IPS-NIHi7 (cell line): ENCODE results near the gene SBF2.
"Not testable (repeated sequence)": the region's sequence is repeated elsewhere in the genome, so short reads cannot be mapped to it uniquely, and the experiment has no call there.

Source experiments
- DNase-seq: peaks from one replicate; pipeline ENCODE4 v3.0.0; 2012; ENCODE audit warnings: mixed read lengths; ENCODE audit errors: extremely low spot score

Gene SBF2

DNA sequence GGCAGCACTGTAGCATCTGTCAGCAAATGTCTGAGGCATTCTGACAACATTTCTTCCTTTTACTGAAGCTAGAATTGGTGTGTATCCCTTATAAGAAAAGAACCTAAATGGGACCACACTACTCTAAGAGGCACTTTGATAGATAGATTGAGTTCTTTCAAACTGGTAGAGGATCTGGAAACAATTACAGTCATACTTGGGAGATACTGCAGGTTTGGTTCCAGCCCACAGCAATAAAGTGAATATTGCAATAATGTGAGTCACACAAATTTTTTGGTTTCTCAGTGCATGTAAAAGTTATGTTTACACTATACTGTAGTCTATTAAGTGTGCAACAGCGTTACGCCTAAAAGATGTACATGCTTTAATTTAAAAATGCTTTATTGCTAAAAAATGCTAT, 96.9 kb downstream of the SBF2 start:
- DNase-seq, result no peak

DNA sequence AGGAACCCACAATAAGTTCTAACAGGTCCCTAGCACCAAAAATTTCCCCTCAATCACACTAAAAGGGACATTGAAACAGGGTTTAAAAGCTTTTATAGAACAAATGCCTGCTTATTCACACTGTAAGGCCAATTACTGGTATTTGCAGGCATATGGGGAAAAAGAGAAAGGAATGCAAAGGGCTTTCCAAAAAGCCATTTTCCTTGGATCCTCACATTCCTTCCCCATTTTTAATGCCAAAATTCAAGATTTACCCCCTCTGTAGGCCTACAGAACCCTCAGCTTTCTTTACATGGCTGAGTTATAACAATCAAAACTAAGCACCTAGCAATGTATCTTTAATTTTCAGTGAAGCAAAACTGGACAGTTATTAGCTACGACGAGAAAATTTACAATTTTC, 102.0 kb downstream of the SBF2 start:
- DNase-seq, result no peak

DNA sequence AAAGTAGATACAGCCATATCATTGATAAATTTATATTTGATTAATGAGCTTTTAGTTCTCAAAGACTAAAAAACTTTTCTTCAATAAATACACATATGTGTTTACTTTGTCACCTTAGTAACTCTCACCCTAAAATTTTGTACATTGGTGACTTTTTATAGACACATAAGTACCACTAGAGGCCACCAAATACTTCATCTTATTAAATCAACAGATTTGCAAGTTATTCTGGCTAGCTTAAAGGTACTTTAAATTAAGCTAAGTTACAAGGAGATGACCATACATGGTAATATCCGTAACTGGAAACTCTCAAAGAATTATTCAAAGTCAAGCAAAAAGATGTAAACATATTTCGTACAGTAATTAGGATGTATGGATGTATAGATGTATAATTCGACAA, 112.2 kb downstream of the SBF2 start:
- DNase-seq, result no peak

DNA sequence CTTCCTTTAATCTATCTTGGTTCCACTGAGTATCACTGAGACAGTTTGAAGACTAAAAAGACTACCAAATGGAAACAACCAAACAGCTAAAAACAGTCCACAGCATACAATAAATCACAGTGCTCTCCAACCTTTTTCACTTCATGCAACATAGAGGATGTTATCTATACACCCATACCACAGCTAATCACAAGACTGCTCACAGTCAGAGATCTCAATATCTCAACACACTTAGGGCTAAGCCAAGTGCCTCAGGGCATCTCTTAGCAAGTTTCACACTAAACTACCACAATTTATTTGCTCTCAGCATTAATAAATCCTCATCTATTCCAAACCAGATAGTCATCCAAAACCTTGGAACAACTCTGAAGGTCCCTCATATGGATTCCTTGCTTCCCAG, 129.4 kb downstream of the SBF2 start:
- DNase-seq, result no peak

DNA sequence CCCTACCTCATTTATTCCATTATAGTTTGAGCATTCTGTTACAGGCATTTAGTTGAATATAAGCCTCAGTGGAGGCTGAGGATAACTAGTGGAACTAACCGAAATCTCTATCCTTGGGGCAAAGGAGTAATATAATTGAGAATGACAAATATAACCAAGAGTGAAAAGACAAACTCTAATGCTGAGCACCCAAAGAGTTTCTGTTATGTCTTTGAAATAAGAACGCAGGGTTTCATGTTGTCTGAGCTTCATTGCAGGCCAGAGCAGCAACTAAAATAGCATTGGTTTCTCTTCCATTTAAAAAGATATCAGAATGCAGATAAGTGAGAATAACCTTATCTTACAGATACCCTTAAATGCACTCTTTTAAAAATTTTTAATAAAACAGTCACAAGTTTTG, 131.8 kb downstream of the SBF2 start:
- no peak for DNase-seq

DNA sequence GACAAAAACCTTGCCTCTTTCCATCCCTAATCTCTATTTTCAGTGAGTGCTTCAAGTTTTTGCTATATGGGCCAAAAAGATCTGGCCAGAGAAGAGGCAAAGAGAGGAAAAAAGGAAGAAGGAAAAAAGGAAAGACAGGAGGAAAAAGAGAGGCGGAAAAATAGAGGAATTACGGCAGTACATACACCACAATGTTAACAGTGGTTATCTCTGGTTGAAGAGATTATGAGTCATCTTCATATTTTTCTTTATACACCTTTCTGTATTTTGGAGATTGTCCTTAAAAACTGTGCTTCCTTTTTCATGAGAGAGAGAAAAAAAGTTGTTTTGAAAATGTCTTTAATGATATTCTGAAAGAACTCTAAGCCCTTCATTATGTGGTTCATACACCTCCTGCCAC, 133.7 kb downstream of the SBF2 start:
- no peak for DNase-seq

DNA sequence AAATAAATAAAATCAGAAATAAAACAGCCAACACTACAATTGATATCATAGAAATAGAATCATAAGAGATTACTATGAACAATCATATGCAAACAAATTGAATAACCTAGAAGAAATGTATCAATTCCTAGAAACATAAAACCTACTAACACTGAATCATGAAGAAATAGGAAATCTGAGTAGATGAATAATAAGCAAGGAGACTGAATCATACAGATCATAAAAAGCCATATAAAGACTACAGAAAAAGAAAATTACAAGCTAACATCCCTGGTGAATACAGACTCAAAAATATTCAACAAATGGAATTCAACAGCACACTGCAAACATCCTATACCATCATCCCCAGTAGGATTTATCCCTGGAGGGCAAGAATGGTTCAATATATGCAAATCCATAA, 135.6 kb downstream of the SBF2 start:
- no peak for DNase-seq

DNA sequence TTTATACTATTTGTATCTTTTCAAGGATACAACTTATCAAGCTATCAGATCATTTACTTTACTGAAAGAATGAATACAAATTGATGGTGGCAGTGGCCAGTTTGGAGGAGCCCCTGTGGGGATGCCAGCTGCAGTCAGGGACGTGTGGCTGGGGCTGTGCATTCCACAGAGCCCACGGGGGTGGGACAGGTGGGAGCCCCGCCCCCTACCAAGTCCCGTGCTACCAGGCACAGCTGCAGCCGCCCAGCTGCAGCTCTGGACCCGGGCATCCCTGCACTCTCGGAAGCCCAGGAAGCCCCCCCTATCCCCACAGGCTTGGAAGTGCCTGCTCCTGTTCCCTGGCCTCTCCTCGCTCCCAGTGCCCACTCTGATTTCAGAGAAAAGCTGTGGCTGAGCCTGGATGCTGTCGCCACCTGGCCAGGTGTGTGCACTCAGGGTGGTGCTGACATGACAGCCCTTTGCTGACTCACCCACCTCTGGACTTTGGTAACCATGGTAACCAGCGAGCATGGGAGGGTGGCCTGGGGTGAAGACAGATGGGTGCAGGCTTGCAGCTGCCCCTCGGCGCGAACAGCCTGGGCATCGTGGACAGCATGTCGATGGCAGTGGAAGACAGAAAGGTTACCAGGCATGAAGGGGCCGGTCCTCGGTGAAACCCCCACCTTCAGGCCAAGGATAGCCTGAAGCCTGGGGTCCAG, 138.1 kb downstream of the SBF2 start:
- DNase-seq, result peak; percentile 31

DNA sequence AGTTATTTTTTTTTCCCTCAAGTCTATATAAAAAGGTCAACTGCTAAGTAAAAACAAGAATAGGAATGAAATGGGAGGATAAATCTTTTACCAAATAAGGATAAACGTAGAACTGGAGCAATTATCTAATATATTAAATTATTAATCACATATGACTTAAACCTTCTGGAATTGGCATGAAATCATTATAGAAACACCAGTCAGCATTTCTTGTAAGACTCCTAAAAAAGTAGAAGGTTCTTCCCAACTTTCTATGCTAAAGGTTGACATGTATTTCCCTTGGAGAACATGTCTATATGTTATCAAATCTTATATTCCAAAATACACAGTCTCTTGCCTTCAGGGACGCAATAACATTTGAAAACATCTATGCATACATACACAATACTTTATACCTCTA, 143.2 kb downstream of the SBF2 start:
- no peak for DNase-seq

DNA sequence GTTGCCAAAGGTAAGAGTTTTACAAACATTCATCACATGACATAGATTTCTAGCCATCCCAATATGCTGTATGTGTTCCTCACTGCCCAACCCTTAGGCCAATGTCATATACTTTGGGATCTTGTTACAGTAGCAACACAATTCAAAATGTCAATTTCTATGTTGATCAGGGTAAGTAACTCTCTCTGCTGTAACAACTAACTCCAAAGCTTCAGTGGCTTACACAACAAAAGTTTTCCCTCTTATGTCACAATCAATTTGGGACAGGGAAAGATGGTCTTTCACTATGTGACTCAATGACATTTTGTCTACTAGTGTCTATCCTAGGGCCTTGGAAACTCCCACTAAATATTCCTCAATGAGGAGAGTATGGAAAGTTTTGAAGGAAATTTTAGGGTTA, 144.5 kb downstream of the SBF2 start:
- DNase-seq, result no peak

DNA sequence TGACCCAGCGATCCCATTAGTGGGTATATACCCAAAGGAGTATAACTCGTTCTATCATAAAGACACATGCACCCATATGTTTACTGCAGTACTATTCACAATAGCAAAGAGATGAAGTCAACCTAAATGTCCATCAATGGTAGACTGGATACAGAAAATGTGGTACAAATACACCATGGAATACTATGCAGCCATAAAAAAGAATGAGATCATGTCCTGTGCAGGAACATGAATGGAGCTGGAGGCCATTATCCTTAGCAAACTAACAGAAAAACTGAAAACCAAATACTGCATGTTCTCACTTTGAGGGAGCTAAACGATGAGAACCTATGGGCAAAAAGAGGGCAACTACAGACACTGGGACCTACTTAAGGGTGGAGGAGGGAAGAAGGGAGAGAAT, 146.8 kb downstream of the SBF2 start:
- DNase-seq, result no peak

DNA sequence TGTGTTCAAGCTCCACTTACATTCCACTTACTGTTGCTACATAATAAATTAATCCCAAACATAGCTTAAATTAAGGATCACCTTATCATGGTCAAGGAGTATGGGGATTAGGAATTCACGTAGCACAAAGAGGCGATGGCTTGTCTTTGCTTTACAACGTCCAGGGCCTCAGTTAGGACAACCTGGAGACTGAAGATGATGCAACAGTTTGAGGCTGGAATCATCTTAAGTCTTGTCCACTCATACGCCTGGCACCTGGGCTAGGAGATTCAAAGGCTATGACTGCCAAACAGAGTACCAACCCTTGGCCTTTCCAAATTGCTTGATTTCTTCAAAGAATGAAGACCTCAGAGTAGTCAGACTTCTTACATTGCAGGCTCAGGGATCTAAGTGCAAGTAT, 149.1 kb downstream of the SBF2 start:
- DNase-seq, result no peak

DNA sequence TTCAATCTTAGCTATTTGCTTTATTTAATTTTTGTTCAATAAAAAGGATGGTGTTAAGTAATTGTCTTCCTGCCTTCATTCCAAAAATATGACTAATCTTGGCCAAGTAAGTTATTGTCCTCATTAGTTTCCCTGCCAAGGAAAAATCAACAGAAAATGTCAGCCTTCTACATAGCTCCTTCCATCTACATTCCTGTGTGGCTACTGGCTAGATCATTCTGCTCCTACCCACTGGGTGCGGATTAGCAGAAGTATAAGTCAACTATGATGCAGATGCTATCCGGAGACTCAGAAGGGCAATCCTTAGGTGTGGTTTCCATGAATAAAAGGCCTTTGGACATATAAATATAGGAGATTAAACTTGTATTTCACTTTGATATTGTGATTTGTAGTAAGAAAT, 154.4 kb downstream of the SBF2 start:
- DNase-seq, result no peak

DNA sequence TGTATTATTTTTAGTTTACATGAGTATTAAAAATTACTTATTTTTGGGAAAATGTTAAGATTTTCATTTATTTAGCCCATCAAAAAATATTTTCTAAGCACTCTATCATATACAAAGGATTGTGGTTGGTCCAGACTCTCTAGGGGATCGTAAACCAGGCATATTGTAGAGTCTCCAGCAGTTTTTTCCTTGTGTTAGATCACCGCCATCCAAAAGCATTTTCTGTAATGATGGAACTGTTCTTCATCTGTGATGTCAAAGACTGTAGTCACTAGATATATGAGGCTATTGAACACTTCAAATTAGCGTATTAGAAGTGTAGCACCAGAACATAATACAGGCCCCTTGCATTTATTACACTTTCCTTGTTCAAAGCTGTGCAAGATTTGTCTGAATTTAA, 154.9 kb downstream of the SBF2 start:
- no peak for DNase-seq

DNA sequence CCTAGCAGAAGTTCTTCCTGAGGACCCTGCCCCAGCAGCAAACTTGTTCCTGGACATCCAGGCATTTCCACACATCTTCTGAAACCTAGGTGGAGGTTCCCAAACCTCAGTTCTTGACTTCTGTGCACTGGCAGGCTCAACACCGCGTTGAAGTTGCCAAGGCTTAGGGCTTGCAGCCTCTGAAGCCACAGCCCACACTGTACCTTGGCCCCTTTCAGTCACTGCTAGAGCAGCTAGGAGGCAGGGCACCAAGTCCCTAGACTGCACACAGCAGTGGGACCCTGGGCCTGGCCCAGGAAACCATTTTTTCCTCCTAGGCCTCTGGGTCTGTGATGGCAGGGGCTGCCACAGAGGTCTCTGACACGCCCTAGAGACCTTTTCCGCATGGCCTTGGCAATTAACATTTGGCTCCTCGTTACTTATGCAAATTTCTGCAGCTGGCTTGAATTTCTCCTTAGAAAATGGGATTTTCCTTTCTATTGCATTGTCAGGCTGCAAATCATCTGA, 159.0 kb downstream of the SBF2 start:
- no peak for DNase-seq

DNA sequence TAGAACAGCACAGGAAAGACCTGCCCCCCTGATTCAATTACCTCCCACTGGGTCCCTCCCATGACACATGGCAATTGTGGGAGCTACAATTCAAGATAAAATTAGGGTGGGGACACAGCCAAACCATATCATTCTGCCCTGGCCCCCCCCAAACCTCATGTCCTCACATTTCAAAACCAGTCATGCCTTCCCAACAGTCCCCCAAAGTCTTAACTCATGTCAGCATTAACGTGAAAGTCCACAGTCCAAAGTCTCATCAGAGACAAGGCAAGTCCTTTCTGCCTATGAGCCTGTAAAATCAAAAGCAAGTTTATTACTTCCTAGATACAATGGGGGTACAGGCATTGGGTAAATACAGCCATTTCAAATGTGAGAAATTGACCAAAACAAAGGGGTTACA, 159.8 kb downstream of the SBF2 start:
- DNase-seq, result not testable (repeated sequence)

DNA sequence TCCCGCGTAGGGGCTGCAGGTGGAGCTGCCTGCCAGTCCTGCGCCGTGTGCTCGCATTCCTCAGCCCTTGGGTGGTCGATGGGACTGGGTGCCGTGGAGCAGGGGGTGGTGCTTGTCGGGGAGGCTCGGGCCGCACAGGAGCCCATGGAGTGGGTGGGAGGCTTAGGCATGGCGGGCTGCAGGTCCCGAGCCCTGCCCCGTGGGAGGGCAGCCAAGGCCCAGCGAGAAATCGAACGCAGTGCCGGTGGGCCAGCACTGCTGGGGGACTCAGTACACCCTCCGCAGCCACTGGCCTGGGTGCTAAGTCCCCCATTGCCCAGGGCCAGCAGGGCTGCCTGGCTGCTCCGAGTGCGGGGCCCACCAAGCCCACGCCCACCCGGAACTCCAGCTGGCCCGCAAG, 160.8 kb downstream of the SBF2 start:
- not testable (repeated sequence) for DNase-seq

DNA sequence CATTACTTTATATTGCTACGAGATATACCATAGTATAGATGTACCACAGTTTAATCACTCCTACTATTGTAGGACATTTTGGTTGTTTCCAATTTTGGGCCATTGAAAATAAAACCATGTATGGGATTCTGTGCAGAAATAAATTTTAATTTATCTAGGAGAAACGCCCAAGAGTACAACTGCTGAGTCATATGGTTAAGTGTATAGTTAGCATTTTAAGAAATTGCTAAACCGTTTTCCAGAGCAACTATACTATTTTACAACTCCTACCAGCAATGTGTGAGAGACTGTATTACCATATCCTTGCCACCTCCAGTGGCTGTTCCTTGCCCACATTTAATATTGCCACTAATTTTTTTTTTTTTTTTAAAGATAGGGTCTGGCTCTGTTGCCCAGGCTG, 163.1 kb downstream of the SBF2 start:
- DNase-seq, result no peak

DNA sequence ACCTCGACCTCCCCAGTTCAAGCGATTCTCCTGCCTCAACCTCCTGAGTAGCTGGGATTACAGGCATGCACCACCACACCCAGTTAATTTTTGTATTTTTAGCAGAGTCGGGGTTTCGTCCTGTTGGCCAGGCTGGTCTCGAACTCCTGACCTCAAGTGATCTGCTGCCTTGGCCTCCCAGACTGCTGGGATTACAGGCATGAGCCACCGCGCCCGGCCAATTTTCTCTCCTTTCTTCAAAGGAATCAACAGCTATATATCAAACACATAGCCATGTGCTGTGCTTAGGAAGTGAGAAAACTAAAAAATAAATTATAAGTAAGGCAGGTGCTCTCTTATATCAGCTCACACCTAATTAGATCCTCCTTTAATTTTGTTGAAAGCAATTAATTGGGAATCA, 164.8 kb downstream of the SBF2 start:
- DNase-seq, result not testable (repeated sequence)

DNA sequence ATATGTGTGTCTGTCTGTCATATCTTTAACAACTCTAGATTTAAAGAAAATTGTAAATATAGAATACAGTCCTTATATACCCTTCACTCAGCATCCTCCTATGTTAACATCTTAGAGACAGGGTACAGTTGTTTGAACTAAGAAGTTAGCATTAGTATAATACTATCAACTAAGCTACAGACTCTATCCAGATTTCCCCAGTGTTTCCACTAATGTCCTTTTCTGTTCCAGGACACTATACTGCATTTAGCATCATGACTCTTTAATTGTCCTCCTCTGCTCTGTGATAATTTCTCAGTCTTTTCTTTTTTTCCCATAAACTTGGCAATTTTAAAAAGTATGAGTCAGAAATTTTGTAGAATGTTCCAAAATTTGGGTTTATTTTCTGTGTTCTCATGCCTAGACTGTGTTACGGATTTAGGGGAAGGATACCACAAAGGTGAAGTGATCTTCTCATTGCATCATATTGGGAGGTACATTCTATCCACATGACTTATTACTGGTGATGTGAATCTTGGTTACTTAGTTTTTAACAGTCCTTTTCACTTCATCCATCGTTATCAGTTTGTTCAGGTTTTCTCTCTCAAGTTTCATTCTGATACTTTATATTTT, 168.4 kb downstream of the SBF2 start:
- DNase-seq, result no peak

DNA sequence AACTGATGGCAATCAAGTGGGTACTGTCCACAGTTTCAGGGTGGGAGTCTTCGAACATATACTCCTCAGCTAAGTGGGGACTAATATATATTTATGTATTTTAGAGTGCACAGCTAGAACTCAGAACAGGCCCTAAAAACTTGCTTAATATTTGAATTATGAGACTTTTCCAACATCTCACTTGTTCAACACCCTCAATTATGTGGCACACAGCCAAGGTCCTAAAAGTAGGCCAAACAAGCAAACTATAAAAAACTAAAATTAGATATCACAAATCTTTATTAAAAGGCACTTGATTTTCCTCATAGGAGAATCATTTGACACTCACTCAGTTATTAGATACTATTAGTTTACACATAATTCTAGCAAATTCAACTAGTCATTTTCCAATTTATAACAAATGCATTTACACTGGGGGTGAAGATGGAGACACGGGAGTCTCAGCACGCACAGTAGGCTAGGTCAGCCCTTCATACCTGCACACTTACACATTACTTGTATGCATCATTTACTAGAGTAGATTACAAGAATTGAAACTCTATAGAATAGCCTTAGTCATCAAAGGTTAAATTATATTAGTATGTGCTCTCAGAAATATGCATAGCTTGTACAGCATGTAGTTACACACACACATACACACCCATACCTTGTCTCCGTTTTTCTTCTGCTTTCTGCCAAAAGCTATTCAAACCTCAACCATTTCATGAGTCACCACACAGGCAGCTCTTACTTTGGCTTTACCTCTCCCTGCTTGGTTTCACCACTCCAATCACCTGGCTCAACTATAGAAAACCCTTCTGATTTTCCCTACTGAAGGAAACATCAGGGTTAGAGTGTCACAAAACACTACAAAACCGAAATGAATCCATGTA, 171.5 kb downstream of the SBF2 start:
- peak; percentile 23 for DNase-seq

DNA sequence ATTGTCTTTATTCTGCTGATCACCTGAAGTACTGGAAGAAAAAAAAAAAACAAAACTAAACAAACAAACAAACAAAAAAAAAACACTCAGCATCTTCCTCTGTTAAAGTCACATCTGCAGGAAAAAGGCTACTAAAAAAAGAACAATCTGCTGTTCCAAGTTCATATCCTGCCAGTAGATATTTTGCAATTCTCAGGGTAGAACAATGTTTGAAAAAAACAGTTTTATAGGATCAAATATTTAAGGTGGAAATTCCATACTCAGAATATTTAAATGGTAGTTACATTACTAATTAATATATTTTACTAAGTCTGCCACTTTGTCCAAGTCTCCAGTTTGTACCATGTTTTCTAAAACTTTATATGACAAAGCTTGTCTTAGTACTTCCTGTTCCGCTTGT, 175.2 kb downstream of the SBF2 start:
- no peak for DNase-seq
